Activated T-cell treated with anti-CD3 and anti-CD28 coated beads, Interleukin-2, amount 50 U/mL, for 1 hour (primary cell): ENCODE results near the gene THRB.

ENCODE experiments used
- DNase-seq: peaks from one replicate; pipeline ENCODE4 v3.0.0-alpha.2; 2020

THRB gene

DNA sequence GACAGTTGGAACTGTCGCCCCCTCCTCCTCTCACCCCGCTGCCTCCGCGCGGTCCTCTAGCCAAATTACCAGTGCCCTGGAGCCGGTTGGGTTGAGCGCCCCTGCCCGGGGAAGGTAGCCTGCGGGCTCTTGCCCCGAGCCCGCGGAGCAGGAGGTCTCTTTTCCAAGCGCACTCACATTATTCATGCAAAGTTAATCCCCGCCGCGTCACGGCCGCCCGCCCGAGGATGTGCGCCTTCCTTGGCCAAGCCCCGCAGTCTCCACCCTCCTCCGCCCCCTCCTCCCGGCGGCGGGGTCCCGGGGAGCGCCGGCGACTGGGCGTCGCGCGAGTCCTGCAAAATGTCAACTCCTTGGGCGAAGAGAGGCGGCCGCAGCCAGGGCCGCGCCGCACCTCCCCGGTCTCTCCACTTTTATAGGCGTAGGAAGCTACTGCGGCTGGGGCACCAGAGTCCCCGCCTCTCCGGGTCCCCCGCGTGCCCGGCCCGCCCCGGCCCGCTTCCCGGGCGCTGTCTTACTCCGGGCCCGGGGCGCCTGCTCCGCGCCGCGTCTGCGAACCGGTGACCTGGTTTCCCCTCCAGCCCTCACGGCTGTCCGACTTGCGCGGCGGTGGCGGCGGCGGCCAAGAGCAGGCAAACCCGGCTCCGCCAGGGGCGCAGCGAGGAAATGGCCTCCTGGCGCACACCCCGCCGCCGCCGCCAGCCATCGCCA is at the start of gene THRB:
Gene THRB (minus strand): TSS at position 233 of the 708 bp plus-strand sequence.
- DNase-seq, result no peak

DNA sequence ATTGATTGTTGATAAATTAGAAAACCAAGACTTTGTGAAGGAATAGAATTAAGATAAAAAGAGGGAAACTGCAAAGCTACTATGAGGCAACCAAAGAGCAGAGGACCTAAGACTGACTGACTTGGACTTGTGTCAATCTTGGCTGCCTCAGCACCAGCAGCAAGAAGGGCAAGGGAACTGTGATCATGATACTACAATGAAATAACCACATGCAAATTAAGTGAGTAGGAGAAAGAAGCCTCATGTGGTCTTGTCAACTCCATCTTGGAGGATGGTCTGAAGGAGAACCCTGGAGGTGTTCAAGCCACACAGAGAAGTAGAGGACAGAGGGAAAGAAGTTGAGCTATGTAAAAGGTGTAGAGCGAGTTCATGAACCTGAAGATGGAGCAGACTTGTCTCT is 47.3 kb upstream of the THRB start:
- DNase-seq, result no peak

DNA sequence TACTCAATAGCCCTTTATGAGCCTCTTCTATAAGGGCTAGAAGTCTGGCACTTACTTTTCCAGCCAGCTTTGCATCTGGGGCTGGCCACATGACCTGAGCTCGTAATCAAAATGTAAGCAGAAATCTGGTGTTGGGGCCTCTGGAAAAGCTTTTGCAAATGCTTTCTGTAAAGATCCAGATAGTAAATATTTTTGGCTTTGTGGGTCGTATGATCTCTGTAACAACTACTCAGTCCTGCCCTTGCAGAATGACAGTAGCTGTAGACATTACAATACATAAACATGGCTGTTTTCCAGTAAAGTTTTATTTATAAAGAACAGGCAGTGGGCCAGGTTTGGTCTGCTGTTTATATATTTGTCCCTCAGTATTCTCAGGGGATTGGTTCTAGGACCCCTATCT is 46.2 kb upstream of the THRB start:
- no peak for DNase-seq

DNA sequence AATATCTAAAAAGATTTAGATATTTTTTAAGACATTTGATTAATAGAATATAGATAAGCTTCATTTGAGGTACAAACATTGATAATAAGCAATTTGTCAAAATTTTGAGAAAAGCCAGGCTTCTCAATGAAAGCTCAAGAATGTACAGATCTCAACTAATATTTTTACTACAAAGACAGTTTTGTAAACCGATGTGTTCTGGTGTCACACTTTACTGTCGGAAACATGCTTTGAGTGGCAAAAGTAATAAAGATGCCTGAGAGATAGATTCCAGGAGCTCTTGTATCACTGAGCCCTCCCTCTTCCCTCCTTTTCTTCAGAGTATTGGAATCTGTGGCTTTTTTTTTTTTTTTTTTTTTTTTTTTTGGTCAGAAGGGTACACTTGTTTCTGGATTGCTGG is 45.0 kb upstream of the THRB start:
- DNase-seq, result no peak

DNA sequence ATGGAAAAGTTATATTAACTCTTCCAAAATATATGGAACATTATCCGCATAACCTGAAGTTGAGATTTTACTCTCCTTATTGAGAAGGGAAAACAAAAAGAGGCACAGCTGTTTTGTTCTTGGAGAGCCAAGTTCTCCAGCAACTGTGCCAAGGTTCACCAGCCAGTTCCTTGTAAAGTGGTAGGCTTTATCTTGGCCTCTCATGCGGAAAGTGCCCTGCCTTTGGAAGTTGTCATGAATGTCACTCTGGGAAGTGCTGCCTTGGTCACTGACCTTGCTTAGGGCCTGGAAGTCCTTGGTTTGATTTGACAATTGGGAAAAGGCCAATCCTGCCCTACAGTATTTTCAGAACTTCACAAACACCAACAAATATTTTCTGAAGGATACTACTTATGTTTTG is 44.2 kb upstream of the THRB start:
- no peak for DNase-seq

DNA sequence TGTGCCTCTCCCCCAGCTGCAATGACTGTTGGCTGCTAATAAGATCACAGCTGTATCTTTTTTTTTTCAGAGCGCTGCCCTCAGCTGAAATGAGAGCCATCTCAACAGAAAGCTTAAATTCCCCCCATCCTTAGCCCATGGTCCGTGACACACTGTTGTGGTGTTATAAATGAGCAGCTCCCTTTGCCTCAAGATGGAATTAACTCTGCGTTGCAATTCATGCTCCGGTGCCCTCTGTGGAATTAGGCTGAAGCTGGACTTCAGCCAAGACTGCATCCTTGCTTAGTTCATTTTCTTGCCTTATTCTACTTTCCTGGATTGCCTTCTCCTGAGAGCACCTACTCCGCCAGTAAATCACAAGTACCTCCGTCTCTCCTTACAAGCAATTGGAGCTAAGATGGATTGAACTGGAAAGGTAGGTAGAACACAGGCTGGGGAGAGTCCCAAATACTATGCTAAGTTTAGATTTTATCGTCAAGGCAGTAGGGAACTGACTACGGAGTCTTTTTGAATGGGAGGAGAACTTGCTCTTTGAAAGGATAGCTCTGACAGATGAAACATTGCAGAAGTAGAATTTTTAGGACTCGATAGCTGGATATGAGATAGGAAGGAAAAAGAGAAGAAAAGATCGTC is 39.0 kb upstream of the THRB start:
- no peak for DNase-seq

DNA sequence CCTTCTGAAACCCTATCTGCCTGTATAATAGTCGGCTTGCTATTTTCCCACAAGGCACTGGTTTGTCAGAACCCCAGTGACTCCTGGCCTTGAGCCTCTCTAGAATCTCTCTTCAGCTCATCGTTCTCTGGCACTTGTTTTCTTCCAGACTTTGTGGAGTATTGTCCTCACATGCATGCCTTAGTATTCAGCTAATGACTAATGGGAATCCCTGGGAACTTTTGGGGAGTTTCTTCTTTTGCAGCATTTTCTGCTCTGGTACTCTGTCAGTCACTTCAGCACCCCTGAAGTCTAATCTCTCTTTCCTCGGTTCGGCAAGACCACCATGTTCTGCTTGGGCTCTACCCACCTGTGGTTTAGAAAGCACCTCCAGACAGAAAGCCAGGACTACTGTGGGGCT is 35.8 kb upstream of the THRB start:
- no peak for DNase-seq

DNA sequence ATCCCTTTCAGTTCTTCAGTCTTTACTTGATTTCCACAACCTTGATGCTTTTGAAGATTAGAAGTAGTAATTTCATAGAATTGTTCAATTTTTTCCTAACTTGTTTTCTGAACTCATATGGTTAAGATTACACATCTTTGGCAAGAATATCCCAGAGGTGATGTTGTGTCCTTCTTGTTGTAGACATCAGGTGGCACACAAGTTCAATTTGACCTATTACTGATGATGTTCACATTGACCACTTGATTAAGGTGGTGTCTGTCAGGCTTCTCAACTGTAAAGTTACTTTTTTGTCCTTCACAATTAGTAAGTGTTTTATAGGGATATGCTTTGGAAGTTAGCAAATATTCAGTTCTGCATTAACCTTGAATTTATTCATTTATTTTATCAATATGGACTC is 34.6 kb upstream of the THRB start:
- DNase-seq, result no peak

DNA sequence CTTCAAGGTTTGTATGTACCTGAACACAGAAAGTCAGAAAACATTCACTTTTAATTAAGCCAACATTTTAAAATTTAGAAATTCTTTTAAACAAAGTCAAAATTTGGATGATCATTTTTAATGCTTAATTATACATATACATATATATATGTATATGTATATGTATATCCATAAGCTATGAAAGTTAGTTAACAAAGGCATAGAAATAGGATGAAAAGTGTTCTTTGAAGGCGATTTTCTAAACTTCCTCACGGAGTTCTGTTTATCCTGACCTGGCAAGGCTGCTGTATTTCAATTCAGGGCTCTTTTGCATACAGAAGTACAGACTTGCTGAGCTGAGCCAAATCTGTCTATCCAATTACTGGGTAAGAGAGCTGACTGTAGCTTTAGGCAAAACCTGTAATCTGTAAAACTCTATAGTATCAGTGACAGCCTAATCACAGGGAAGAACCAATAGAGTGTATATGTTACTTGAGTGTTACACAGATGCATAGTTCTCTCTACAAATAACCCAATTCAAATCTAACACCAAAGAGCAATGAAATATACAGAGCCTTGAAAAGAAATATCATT is 32.1 kb upstream of the THRB start:
- DNase-seq, result no peak

DNA sequence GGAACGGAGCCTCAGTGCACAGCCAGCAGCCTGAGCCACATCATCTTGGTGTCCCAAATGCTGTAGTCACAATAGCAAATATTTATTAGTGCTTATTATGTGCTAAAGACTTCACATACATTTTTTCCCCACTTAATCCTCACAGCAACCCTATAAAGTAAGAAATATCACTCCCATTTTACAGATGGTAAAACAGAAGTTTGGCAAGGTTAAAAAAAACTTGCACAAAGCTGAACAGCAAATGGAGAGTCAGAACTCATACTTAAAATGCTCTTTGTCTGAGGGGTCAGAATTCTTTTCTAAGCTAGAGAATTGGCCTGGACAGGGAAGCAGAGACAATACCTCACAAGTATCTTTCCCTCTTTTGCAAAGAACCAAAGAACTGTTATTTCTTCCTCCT is 30.9 kb upstream of the THRB start:
- no peak for DNase-seq

DNA sequence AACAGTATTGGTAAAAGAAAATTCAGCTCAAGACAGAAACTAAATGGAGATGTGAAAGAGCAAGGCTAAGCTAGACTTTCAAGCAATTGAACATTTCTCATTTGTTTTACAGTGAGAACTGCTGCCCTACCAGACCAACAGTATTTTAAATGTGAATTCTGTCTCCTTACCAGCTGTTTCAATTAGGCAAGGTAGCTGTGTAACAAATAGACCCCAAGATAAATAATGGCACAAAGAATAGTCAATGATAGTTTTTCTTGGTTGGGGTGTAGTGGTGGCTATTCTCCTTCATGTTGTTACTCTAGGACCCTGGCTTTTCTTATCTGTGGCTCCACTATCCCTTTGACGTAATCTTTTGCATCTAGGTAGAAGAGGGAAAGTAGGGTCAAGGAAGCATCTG is 30.4 kb upstream of the THRB start:
- DNase-seq, result no peak

DNA sequence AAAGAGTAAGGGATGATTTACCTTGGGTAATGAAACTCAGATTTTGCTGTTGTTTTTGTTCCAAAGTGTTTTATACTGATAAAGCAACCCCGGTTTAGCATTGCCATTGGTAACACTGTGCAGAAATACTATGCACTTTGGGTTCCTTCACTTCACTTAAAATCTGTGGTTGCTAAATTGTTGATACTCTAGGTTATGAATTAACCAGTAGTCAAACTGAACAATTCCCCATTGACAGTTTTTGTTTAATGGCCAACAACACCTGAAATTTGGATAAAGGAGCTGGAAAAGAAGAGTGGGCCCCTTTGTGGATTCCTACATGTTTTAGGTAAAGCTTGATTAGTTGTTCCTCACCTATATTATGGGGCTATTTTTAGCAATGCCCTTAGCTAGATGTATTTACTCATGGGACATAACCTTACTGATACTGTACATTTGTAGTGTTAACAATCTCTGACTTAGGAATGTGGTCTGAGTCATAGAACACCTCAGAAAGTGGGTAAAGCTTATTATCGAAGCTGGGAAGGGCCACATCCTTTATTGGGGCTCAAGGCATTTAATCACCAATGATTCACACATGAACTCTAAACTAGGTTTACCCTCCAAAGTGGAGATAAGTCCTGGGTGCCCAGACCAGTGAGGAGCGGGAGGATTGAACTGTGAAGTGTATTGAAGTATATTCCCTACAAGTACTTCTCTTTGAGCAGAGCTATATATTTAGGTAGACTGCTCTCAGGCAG is 29.5 kb upstream of the THRB start:
- DNase-seq, result no peak

DNA sequence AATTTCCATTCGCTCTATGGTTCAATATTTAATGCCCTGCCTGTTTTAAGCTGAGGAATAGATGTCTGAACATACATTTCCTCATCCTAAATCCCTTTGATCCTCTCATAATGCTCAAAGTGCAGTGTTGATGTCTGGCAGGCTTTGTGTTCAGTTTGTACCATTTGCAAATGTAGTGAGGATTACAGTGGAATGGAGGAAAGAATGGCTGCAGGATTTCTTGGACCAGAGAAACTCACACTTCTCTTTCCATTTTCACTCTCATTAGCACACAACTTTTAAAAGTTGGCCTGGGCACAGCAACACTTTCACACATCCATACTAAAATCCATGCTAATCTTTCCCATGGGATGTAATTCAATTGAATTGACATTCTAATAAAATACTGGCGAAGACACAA is 28.6 kb upstream of the THRB start:
- DNase-seq, result no peak

DNA sequence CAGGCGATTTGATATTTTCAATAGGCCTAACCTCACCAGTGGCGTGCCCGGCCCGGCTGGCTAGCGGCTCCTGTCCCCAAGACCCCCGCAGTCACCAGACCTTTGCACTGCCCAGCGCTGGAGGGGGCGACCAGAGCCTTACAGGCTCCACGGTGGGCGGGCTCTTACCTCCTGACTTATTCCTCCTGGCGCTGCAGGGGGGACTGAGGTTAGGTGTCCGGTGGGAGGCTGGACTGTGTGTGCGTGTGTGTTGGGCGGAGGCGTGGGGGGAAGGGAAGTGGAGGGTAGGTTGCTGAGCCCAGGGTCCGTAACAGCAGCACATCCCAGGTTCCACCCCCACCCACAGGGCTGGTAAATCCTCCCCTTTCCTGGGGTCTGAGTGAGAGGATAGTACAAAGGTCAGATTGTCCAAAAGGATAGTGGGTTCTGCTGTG is 27.5 kb upstream of the THRB start:
- no peak for DNase-seq

DNA sequence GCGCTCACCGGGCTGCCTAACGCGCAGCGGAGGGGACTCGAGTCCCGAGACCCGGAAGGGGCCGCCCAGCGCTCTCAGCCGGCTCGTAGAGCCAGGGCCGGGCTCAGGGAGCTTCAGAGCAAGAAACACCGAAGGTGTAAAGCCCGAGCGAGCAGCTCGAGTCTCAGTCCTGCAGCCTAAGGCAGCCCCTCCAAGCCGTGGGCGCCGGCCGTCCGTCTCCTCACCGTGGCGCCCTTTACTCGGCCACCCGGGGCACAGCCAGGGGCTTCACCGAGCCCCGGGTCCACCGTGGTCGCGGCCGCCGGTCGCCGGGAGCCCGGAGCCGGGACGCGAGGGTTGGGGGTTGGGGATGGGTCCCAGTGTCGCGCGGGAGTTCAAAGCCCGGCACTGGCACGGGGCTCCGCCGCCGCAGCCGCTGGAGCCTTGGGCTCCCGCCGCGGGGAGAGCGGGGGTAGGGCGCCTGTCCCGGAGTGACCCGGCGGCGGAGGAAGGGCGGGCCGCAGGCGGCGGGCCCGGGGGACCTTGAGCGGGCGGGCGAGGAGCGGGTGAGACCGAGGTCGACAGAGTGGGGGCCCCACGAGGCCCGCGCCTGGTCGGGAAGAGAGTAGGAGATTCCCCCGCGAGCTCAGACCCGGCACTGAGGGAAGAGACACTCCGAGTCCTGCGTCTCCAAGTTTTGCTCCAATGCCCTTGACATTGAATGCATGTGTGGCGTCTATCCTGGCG is 26.9 kb upstream of the THRB start:
- no peak for DNase-seq

DNA sequence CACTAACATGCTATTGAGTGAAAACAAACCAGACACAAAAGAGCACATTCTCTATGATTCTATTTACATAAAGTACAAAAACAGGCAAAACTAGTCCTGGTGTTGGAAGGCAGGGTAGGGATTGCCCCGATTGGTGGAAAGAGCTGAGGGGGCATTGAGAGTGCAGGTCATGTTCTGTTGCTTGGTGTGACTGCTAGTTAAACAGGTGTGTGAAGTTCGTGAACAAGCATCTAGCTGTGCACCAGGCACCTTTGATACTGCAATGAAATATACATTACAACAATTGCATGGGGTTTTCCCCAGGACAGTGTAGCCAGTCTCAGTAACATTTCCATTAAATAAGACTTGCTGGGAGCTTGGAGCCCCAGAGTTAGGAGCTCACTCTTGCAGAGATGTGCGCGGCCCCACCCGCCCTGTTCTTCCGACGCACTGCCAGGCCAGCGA is 26.3 kb upstream of the THRB start:
- DNase-seq, result no peak

DNA sequence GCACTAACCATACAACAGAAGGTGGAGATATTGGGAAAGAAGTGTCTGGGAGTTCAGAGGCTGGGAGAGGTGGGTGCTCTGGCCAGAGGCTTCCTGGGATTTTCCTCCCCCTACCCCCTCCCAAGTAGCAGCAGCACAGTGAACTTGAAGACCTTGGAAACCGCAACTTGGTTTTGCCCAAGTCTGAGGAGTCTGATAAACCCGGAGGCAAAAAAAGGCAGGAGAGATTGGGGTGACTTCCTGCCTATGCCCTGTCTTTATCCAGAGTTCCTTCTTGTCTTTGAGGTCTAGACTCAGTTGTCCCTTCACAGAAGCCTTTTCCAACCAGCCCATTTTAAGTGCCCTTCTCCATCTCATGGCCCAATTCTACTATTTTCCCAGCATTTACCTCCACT is 25.4 kb upstream of the THRB start:
- no peak for DNase-seq

DNA sequence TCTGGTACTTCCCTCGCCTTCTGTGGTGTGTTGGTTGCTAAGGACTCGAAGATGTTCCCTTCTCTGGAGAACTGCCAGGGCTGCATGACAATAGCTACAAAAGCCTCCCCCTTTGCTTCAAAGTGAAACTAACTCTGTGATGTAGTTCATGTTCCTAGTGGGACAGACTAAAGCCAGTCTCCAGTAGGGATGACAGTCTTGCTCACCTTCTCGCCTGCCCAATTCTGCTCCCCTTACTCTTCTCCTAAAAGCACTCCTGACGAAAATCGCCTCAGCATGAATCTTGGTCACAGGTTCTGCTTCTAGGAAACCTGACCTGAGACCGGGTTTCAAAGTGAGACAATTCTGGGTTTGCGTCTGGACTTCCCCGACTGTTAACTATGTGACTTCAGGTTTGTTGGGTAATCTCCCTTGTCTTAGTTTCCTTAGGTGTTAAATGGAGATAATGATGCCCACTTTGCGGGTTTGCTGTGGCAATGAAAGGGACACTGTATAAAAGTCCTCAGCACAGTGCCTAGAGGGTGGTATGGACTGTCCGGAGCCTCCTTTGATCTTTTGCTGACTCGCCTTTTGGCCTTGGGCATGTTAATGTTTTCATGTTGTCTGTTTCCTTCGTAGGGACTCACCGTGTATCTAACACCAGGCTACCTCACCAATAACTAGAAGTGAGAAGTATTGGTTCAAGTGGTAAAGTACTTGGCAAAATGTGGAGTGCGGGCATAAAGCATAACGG is 24.9 kb upstream of the THRB start:
- DNase-seq, result no peak

DNA sequence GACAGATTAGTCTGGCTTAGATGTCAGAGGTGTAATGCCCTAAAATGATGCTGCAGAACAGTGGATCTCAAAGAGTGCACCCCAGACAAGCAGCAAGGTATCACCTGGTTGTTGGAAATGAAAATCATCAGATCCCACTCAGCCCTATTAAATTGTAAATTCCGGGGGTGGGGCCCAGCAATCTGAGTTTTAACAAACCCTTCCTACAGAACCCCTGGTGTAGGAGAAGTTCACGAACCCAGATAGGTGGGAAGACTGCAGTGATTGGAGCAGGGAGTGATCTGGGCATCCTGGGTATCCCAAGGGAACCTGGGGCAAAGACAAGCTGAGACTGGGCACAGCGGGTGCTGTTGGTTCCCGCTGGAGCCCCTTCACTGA is 24.3 kb upstream of the THRB start:
- no peak for DNase-seq

DNA sequence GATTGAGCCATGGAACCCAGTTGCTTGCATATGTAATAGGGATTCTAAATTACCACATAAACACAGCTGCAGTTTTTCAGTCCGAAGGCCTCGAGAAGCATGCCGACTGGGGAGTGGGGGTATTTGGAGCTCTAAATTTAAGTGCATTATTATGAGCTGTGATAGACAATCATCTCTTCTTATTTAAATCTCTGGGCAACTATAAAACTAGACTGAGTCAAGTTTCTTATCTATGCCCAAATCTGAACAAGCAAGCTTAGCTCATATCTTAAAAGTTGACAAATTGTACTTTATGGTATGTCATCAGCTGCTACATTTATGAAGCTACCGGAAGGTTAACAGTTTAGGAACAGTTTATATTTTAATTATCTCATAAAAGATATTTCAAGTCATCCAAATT is 19.5 kb upstream of the THRB start:
- DNase-seq, result no peak

DNA sequence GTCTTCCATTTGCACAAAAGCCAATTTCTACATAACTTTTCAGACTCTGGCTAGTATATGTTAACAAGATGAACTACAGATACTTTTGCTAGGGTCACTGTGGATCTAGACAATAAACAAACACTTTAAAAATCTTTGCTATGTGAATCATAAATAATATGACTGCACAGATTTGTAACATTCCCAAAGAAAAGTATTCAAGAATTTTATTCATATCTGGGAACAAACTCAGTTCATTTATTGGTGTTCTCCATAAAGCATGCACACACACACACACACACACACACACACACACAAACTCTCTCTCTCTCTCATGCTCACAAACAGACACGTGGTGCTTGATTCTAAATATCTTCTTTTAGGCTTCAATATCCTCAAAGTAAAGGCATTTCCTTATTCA is 18.8 kb upstream of the THRB start:
- DNase-seq, result no peak

DNA sequence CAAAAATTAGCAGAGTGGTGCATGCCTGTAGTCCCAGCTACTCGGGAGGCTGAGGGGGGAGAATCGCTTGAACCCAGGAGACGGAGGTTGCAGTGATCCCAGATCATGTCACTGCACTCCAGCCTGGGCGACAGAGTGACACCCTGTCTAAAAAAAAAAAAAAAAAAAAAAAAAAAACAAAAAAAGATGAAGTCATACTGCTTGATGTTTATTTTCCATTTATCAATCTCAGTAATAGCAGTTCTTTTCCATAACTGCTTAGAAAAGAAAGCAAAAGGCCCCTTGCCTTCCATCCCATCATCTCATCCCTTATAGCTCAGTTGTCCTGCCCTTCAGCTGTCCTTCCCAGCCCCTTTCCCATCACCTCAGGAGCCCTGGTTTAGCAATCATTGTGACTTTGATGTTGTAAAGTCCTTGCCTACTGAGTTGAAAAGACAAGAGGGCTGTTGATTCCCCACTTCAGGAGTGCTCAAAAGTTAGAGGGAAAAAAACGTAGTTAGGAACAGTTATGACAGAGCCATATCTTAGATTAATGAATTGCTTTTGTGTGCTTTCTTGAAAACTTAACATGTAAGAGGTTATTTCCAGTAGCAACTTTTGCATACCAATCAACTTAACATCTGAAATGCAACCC is 18.0 kb upstream of the THRB start:
- DNase-seq, result no peak
